ENCODE measurements around the gene CLEC2L.

Gene CLEC2L

GRCh38 chr7:139557857-139558581 lies 34.5 kb downstream of the CLEC2L start:
- DNase-seq, result no peak

GRCh38 chr7:139559364-139560105 lies 36.0 kb downstream of the CLEC2L start:
- no peak for DNase-seq

GRCh38 chr7:139560199-139560598 lies 36.7 kb downstream of the CLEC2L start:
- no peak for DNase-seq

GRCh38 chr7:139560678-139561077 lies 37.2 kb downstream of the CLEC2L start:
- no peak for DNase-seq

- DNase-seq, result no peak
Measured at GRCh38 chr7:139562491-139562890, 39.0 kb downstream of the CLEC2L start.

GRCh38 chr7:139562961-139563565 lies 39.6 kb downstream of the CLEC2L start:
- no peak for DNase-seq

- DNase-seq, result no peak
Measured at GRCh38 chr7:139563856-139564255, 40.4 kb downstream of the CLEC2L start.

GRCh38 chr7:139566075-139566474 lies 42.6 kb downstream of the CLEC2L start:
- DNase-seq, result no peak

- no peak for DNase-seq
Measured at GRCh38 chr7:139566736-139567646, 43.5 kb downstream of the CLEC2L start.

- no peak for DNase-seq
Measured at GRCh38 chr7:139567647-139568345, 44.3 kb downstream of the CLEC2L start.

- no peak for DNase-seq
Measured at GRCh38 chr7:139568346-139568675, 44.8 kb downstream of the CLEC2L start.

GRCh38 chr7:139568813-139569490 lies 45.5 kb downstream of the CLEC2L start:
- no peak for DNase-seq

GRCh38 chr7:139570119-139570518 lies 46.6 kb downstream of the CLEC2L start:
- no peak for DNase-seq

GRCh38 chr7:139570626-139571025 lies 47.1 kb downstream of the CLEC2L start:
- DNase-seq, result no peak

GRCh38 chr7:139571190-139571589 lies 47.7 kb downstream of the CLEC2L start:
- no peak for DNase-seq

GRCh38 chr7:139571651-139572050 lies 48.2 kb downstream of the CLEC2L start:
- DNase-seq, result no peak

- DNase-seq, result no peak
Measured at GRCh38 chr7:139572071-139572470, 48.6 kb downstream of the CLEC2L start.

GRCh38 chr7:139572704-139573385 lies 49.4 kb downstream of the CLEC2L start:
- DNase-seq, result no peak

GRCh38 chr7:139573871-139574270 lies 50.4 kb downstream of the CLEC2L start:
- no peak for DNase-seq

- DNase-seq, result no peak
Measured at GRCh38 chr7:139574618-139575337, 51.3 kb downstream of the CLEC2L start.

GRCh38 chr7:139575338-139575680 lies 51.8 kb downstream of the CLEC2L start:
- DNase-seq, result no peak
